Mammary epithelial cell (primary cell): ENCODE results near the gene DRC7.

Experiments
- EZH2 ChIP-seq: IDR thresholded peaks from 2 replicates; pipeline ENCODE4 v1.6.1; 2012; ENCODE audit warnings: low read length, inconsistent platforms, borderline replicate concordance
- TF ChIP-seq, protein P1 (sequence below), 2 donors: IDR thresholded peaks in 1 of 2; conservative IDR thresholded peaks in 1 of 2; 2 replicates each; pipeline ENCODE4 v1.5.1; 2011 to 2012; ENCODE audit warnings: inconsistent platforms in 2 of 2, low read length in 2 of 2, mild to moderate bottlenecking in 2 of 2, control low read depth in 1 of 2, low read depth in 1 of 2; ENCODE audit not compliant: insufficient read depth in 1 of 2; ENCODE audit errors: extremely low read depth in 1 of 2

GRCh38 chr16:57648125-57648524 lies 46.5 kb upstream of the DRC7 start:
- no peak for TF ChIP-seq EZH2
- TF ChIP-seq, protein P1, sequence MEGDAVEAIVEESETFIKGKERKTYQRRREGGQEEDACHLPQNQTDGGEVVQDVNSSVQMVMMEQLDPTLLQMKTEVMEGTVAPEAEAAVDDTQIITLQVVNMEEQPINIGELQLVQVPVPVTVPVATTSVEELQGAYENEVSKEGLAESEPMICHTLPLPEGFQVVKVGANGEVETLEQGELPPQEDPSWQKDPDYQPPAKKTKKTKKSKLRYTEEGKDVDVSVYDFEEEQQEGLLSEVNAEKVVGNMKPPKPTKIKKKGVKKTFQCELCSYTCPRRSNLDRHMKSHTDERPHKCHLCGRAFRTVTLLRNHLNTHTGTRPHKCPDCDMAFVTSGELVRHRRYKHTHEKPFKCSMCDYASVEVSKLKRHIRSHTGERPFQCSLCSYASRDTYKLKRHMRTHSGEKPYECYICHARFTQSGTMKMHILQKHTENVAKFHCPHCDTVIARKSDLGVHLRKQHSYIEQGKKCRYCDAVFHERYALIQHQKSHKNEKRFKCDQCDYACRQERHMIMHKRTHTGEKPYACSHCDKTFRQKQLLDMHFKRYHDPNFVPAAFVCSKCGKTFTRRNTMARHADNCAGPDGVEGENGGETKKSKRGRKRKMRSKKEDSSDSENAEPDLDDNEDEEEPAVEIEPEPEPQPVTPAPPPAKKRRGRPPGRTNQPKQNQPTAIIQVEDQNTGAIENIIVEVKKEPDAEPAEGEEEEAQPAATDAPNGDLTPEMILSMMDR (conservative IDR thresholded peaks at IDR 0.05 in 1 of 2, IDR thresholded peaks at IDR 0.05 in 1 of 2; ENCODE audit: extremely low read depth in 1 of 2, insufficient read depth in 1 of 2, low read depth in 1 of 2, low read length in 2 of 2) = no peak
